ENCODE results near the gene CAPZA1. TPM values are rescaled to one million over a fixed set of nuclear protein-coding genes. Genes with fewer than 3 reads are reported as not detected.

Gene CAPZA1
- total RNA-seq, 6 experiments from 2014 or later, result 34.8 to 85.8 (median 54.7) TPM

DNA sequence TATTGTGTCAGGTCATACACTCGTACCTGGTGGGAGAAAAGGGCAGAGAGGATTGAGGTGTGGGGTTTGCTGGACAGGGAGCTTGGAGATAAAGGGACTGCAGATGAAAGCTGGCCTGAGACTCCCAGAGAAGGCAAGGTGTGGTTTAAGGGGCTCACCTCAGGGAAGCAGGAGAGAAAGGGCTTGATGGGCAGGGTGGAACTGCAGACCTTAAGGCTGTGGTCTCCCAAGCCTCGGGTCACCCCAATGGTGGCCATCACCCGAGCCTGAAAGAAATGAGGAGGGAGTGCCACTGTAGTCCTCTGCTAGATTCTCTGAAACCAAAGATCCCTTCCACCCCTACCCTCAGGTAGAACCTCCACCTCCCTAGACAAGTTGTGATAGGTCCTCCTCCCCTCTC is 91.0 kb downstream of the CAPZA1 start:
- Histone ChIP-seq H3K27me3 (no peaks in the 10 kb centered on the region), H3K27ac (no peak overlapping the region), H3K9me3 (no peaks in the 10 kb centered on the region), H3K4me3 (no peak overlapping the region), H3K36me3 (no peaks in the 10 kb centered on the region), H3K4me1 (peaks cover 0 to 20% (median 4%) of the 10 kb centered on the region in 4 donors)
- ATAC-seq (no peak), DNase-seq (no peak)
- 63% methylated on average over 1 of the region's 3 CpGs for WGBS (ENCODE audit: insufficient coverage, low coverage, low lambda C conversion rate, missing lambda C conversion rate)
- intact Hi-C loops (cut with DNase I), result loop anchor here in 1 of 2 donors (5.0 kb wide), 1 partner anchor 208 kb away; no protein-coding TSS in a partner anchor
- TF ChIP-seq POLR2A (IDR thresholded peaks at IDR 0.05), result no peak
- no peak for TF ChIP-seq CTCF (IDR thresholded peaks at IDR 0.05)

DNA sequence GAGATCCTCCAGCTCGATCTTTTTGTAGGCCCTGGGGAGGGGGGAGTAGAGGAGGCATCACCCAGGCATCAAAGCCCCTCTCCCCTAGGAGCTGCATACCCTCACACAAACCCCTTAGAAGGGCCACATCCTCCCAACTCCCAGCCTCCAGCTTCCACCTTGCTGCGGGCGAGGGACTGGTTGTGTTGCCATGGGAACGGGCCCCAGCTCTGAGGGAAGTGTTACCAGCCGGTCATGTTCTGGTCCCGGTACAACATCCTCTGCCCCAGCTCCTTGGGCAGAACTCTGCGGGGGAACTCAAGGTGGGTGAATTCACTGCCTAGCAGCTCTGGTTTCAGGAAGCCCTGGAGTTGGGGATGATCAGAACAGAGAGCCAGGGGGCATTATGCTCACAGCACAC is 91.4 kb downstream of the CAPZA1 start:
- Histone ChIP-seq H3K4me1 (peaks cover 0 to 20% (median 4%) of the 10 kb centered on the region in 4 donors), H3K9me3 (no peaks in the 10 kb centered on the region), H3K27ac (no peak overlapping the region), H3K4me3 (no peak overlapping the region), H3K36me3 (no peaks in the 10 kb centered on the region), H3K27me3 (no peaks in the 10 kb centered on the region)
- ATAC-seq (no peak), DNase-seq (no peak)
- no peak for TF ChIP-seq POLR2A (IDR thresholded peaks at IDR 0.05)
- no peak for TF ChIP-seq CTCF (IDR thresholded peaks at IDR 0.05)
- intact Hi-C loops (cut with DNase I), result loop anchor here in 1 of 2 donors (5.0 kb wide), 1 partner anchor 209 kb away; no protein-coding TSS in a partner anchor
- 88% methylated on average over 3 of the region's 7 CpGs for WGBS (ENCODE audit: insufficient coverage, low coverage, low lambda C conversion rate, missing lambda C conversion rate)

DNA sequence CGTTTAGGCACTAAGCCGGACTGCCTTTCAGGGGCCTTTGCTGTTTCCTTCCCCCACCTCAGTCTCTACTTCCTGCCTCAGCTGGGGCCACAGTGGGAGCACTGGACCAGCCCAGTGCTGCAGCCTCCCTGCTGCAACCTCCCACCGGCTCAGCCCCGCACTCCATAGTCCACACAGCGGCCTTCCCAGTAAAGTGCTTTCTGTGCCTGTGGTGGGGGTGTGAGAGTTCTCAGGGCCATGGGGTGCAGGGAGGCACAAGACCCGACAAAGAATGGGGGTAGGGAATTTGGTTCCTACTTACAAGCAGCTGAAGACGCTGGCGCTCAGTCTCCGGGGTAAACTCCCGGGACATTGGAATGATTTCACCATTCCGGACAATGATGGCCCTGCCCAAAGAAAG is 92.0 kb downstream of the CAPZA1 start:
- H3K4me1 ChIP-seq, result peaks cover 0 to 22% (median 5%) of the 10 kb centered on the region in 4 donors
- no peak overlapping the region for H3K4me3 ChIP-seq
- intact Hi-C loops (cut with DNase I), result loop anchor here in 1 of 2 donors (5.0 kb wide), 1 partner anchor 209 kb away; no protein-coding TSS in a partner anchor
- no CpG with 5 or more reads among the region's 11 CpGs for WGBS (ENCODE audit: insufficient coverage, low coverage, low lambda C conversion rate, missing lambda C conversion rate)
- no peaks in the 10 kb centered on the region for H3K9me3 ChIP-seq
- no peaks in the 10 kb centered on the region for H3K36me3 ChIP-seq
- no peak for TF ChIP-seq POLR2A (IDR thresholded peaks at IDR 0.05)
- TF ChIP-seq CTCF (IDR thresholded peaks at IDR 0.05), result no peak
- ATAC-seq, result no peak
- no peak overlapping the region for H3K27ac ChIP-seq
- no peaks in the 10 kb centered on the region for H3K27me3 ChIP-seq
- no peak for DNase-seq

- WGBS (ENCODE audit: insufficient coverage, low coverage, low lambda C conversion rate, missing lambda C conversion rate), result 91% methylated on average over 4 of the region's 7 CpGs
Observed at GRCh38 chr1:112712191-112712590, 92.6 kb downstream of the CAPZA1 start.

More at GRCh38 chr1:112712191-112712590, 92.6 kb downstream of the CAPZA1 start:
- H3K9me3 ChIP-seq, result no peaks in the 10 kb centered on the region
- no peak for TF ChIP-seq POLR2A (IDR thresholded peaks at IDR 0.05)
- no peak for TF ChIP-seq CTCF (IDR thresholded peaks at IDR 0.05)
- no peaks in the 10 kb centered on the region for H3K27me3 ChIP-seq
- DNase-seq, result no peak
- intact Hi-C loops (cut with DNase I), result loop anchor here in 1 of 2 donors (5.0 kb wide), 1 partner anchor 210 kb away; no protein-coding TSS in a partner anchor
- H3K36me3 ChIP-seq, result no peaks in the 10 kb centered on the region
- no peak for ATAC-seq
- H3K4me1 ChIP-seq, result peaks cover 0 to 22% (median 5%) of the 10 kb centered on the region in 4 donors
- H3K4me3 ChIP-seq, result no peak overlapping the region
- no peak overlapping the region for H3K27ac ChIP-seq
